IMR-90 (cell line): ENCODE results near the gene VPS13A. TPM values are rescaled to one million over a fixed set of nuclear protein-coding genes. Genes with fewer than 3 reads are reported as not detected.

ENCODE experiments used
- ATAC-seq: fragments of 200-7000 bp; cut with Tn5 transposase; 2 replicates; pipeline ENCODE4 v1.9.1; 2020; ENCODE audit warnings: low read depth, mild to moderate bottlenecking, moderate library complexity
- BruUV-seq: library from RNA; stranded (reverse); fragments of 400-500 nt; replicated peaks from 2 replicates; lab custom pipeline; 2021; lab: Mats Ljungman, UMichigan
- CTCF ChIA-PET: fragments of 300-600 bp; formaldehyde crosslinking; extraction: SDS; loops from one replicate; lab custom pipeline; 2021; ENCODE audit warnings: antibody characterized with exemption; lab: Yijun Ruan, JAX
- POLR2A ChIA-PET: fragments of 300-600 bp; sonication (Branson Sonifier 250); formaldehyde crosslinking; loops from one replicate; lab custom pipeline; 2022; ENCODE audit warnings: antibody characterized with exemption; ENCODE audit not compliant: unreplicated experiment; lab: Charles Lee
- DNase-seq: peaks from one replicate; pipeline ENCODE4 v3.0.0; 2013
- H2AFZ ChIP-seq: replicated peaks from 2 replicates; pipeline ENCODE3; 2013; ENCODE audit warnings: low read length, mild to moderate bottlenecking; ENCODE audit not compliant: poor library complexity
- H2AK5ac ChIP-seq: 2 replicates; pipeline ENCODE4 v1.6.1; 2013; ENCODE audit warnings: low read depth, low read length, inconsistent platforms
- H2AK9ac ChIP-seq: replicated peaks from 2 replicates; pipeline ENCODE3; 2013; ENCODE audit warnings: mild to moderate bottlenecking, low read depth, low read length, moderate library complexity; ENCODE audit not compliant: poor library complexity
- H2BK120ac ChIP-seq: 2 replicates; pipeline ENCODE4 v1.6.1; 2013; ENCODE audit warnings: low read depth, low read length, inconsistent platforms
- H2BK15ac ChIP-seq: 3 replicates; pipeline ENCODE4 v1.6.1; 2013; ENCODE audit warnings: low read depth, low read length, inconsistent platforms
- H2BK20ac ChIP-seq: 2 replicates; pipeline ENCODE4 v1.6.1; 2013; ENCODE audit warnings: low read depth, mild to moderate bottlenecking, inconsistent platforms, low read length, moderate library complexity
- H2BK5ac ChIP-seq: 2 replicates; pipeline ENCODE4 v1.6.1; 2013; ENCODE audit warnings: mild to moderate bottlenecking, low read depth, low read length, inconsistent platforms; ENCODE audit not compliant: poor library complexity, severe bottlenecking
- H3K14ac ChIP-seq: replicated peaks from 2 replicates; pipeline ENCODE4 v1.6.1; 2013; ENCODE audit warnings: low read depth, low read length, inconsistent platforms
- H3K18ac ChIP-seq: 2 replicates; pipeline ENCODE4 v1.6.1; 2013; ENCODE audit warnings: low read depth, low read length, control low read depth
- H3K23ac ChIP-seq: 2 replicates; pipeline ENCODE4 v1.6.1; 2013; ENCODE audit warnings: low read depth, low read length, inconsistent platforms
- H3K27ac ChIP-seq: 2 replicates; pipeline ENCODE4 v1.5.1; 2013; ENCODE audit warnings: mild to moderate bottlenecking, control low read depth, low read length; ENCODE audit not compliant: insufficient read depth
- H3K27me3 ChIP-seq: 2 replicates; pipeline ENCODE4 v1.6.1; 2013; ENCODE audit warnings: low read length; ENCODE audit not compliant: control insufficient read depth, insufficient read depth
- H3K36me3 ChIP-seq: 2 replicates; pipeline ENCODE4 v1.6.1; 2013; ENCODE audit warnings: low read length, mixed read lengths; ENCODE audit not compliant: control insufficient read depth, insufficient read depth
- H3K4ac ChIP-seq: 2 replicates; pipeline ENCODE4 v1.6.1; 2013; ENCODE audit warnings: low read depth, low read length, inconsistent platforms
- H3K4me1 ChIP-seq: 2 replicates; pipeline ENCODE4 v1.6.1; 2013; ENCODE audit warnings: low read length, mixed read lengths; ENCODE audit not compliant: control insufficient read depth, insufficient read depth
- H3K4me2 ChIP-seq: 2 replicates; pipeline ENCODE4 v1.6.1; 2013; ENCODE audit warnings: low read depth, mild to moderate bottlenecking, control low read depth, low read length, moderate library complexity
- H3K4me3 ChIP-seq: 2 replicates; pipeline ENCODE4 v1.5.1; 2013; ENCODE audit warnings: low read depth, mild to moderate bottlenecking, control low read depth, low read length, moderate library complexity; ENCODE audit not compliant: insufficient read depth
- H3K56ac ChIP-seq: 2 replicates; pipeline ENCODE4 v1.6.1; 2013; ENCODE audit warnings: low read length, inconsistent platforms; ENCODE audit not compliant: insufficient read depth; ENCODE audit errors: extremely low read depth
- H3K79me1 ChIP-seq, 2 experiments: 2 replicates each; pipeline ENCODE4 v1.6.1; 2013; ENCODE audit warnings: low read length in 2 of 2, inconsistent platforms in 1 of 2, low read depth in 1 of 2
- H3K9ac ChIP-seq: 2 replicates; pipeline ENCODE4 v1.6.1; 2013; ENCODE audit warnings: low read depth, low read length, control low read depth
- H3K9me1 ChIP-seq: 2 replicates; pipeline ENCODE4 v1.6.1; 2013; ENCODE audit warnings: low read length, inconsistent platforms; ENCODE audit not compliant: insufficient read depth
- H3K9me3 ChIP-seq: 2 replicates; pipeline ENCODE4 v1.6.1; 2013; ENCODE audit warnings: low read length; ENCODE audit not compliant: control insufficient read depth, insufficient read depth
- H4K20me1 ChIP-seq: 2 replicates; pipeline ENCODE4 v1.6.1; 2013; ENCODE audit warnings: low read length, inconsistent platforms; ENCODE audit not compliant: insufficient read depth
- H4K5ac ChIP-seq: 2 replicates; pipeline ENCODE4 v1.6.1; 2013; ENCODE audit warnings: mild to moderate bottlenecking, low read depth, low read length, control low read depth
- H4K8ac ChIP-seq, 2 experiments: 2 replicates each; pipeline ENCODE4 v1.6.1; 2013; ENCODE audit warnings: low read depth in 2 of 2, low read length in 2 of 2, control low read depth in 1 of 2, inconsistent platforms in 1 of 2
- H4K91ac ChIP-seq: 2 replicates; pipeline ENCODE4 v1.6.1; 2013; ENCODE audit warnings: low read depth, low read length, inconsistent platforms; ENCODE audit not compliant: insufficient read depth
- BHLHE40 ChIP-seq: fragments of 150-350 bp; IDR thresholded peaks from 2 replicates; pipeline ENCODE4 v1.6.1; 2016; ENCODE audit warnings: mild to moderate bottlenecking, low read depth, low read length
- CEBPB ChIP-seq: IDR thresholded peaks from 2 replicates; pipeline ENCODE4 v1.6.1; 2012; ENCODE audit warnings: low read depth, low read length, improper control_type of control experiment
- MXI1 ChIP-seq: IDR thresholded peaks from 2 replicates; pipeline ENCODE4 v1.6.1; 2012; ENCODE audit warnings: low read depth, mild to moderate bottlenecking, low read length, moderate library complexity, borderline replicate concordance
- NFE2L2 ChIP-seq: fragments of 150-350 bp; IDR thresholded peaks from 2 replicates; pipeline ENCODE4 v1.6.1; 2016; ENCODE audit warnings: low read depth, mild to moderate bottlenecking, low read length
- RAD21 ChIP-seq: IDR thresholded peaks from 2 replicates; pipeline ENCODE4 v1.6.1; 2012; ENCODE audit warnings: low read length, improper control_type of control experiment
- RCOR1 ChIP-seq: IDR thresholded peaks from 2 replicates; pipeline ENCODE4 v1.6.1; 2012; ENCODE audit warnings: mild to moderate bottlenecking, low read length, improper control_type of control experiment; ENCODE audit not compliant: insufficient replicate concordance
- SMC3 ChIP-seq: fragments of 150-350 bp; IDR thresholded peaks from 2 replicates; pipeline ENCODE4 v1.6.1; 2016; ENCODE audit warnings: low read depth, mild to moderate bottlenecking, antibody characterized with exemption, low read length, moderate library complexity
- USF2 ChIP-seq: fragments of 150-350 bp; IDR thresholded peaks from 2 replicates; pipeline ENCODE4 v1.6.1; 2017; ENCODE audit warnings: mild to moderate bottlenecking, antibody characterized with exemption, low read length, low read depth
- WGBS, 2 experiments: methylation state at CpG; one replicate each; pipeline versions ENCODE4 v1.1.5 to v1.1.7; 2013; ENCODE audit warnings: missing lambda C conversion rate in 2 of 2; ENCODE audit not compliant: insufficient read length in 1 of 2; ENCODE audit errors: extremely low coverage in 2 of 2; 5-methylcytosine and 5-hydroxymethylcytosine counted together
- dilution Hi-C: fragments of 300-500 bp; cut with HindIII; formaldehyde crosslinking; loops from one replicate; pipeline ENCODE4 v1.14.3; 2018; ENCODE audit warnings: low sequenced_read_pairs; ENCODE audit not compliant: unreplicated experiment
- in situ Hi-C: fragments of 300-500 bp; cut with MboI; formaldehyde crosslinking; loops from 3 replicates; pipeline ENCODE4 v1.14.3; 2019; ENCODE audit warnings: low sequenced_read_pairs, inconsistent platforms, mixed read lengths
- intact Hi-C: fragments of 100-400 bp; cut with micrococcal nuclease; formaldehyde crosslinking; loops from 2 replicates; pipeline ENCODE4 v1.10.0; 2022
- polyA plus RNA-seq, 3 experiments: library from polyadenylated mRNA; depleted of rRNA; stranded (reverse); fragments of >200 nt; gene quantifications; 2 replicates each; pipeline ENCODE4 v1.2.3, GENCODE V29; 2012; ENCODE audit warnings: low replicate concordance in 1 of 3
- total RNA-seq: library from RNA; depleted of rRNA; stranded (reverse); fragments of >200 nt; gene quantifications from 2 replicates; pipeline ENCODE4 v1.2.3, GENCODE V29; 2012

The VPS13A gene
- total and polyA plus RNA-seq, 2 of the 4 experiments (the other 2 are of a cell fraction), result 10.4 to 26.5 TPM

GRCh38 chr9:77158772-77159513, 18.4 kb upstream of the VPS13A start:
- H3K23ac ChIP-seq, result no peak overlapping the region
- H2BK120ac ChIP-seq, result no peak overlapping the region
- no TSS peak for BruUV-seq
- H2BK15ac ChIP-seq, result no peak overlapping the region
- no peak overlapping the region for H3K27ac ChIP-seq
- H3K4ac ChIP-seq, result no peak overlapping the region
- CTCF ChIA-PET, result interaction anchor here (0.6 to 1.2 kb wide), 2 partner anchors 9 to 113 kb away, joined by 3 to 4 read pairs; no protein-coding TSS in a partner anchor
- no peak overlapping the region for H3K4me3 ChIP-seq
- no peak overlapping the region for H3K18ac ChIP-seq
- no peak overlapping the region for H4K8ac ChIP-seq
- H3K56ac ChIP-seq, result no peak overlapping the region
- in situ Hi-C loops, result loop anchor here (25.0 kb wide), 1 partner anchor 347 kb away; no protein-coding TSS in a partner anchor
- no peak overlapping the region for H2AK9ac ChIP-seq
- H3K27me3 ChIP-seq, result no peaks in the 10 kb centered on the region; the same call in 1 of the 2 replicates
- no peaks in the 10 kb centered on the region for H3K36me3 ChIP-seq
- no peak overlapping the region for H2AK5ac ChIP-seq
- no peaks in the 10 kb centered on the region for H3K9me1 ChIP-seq
- no peaks in the 10 kb centered on the region for H3K9me3 ChIP-seq
- no peaks in the 10 kb centered on the region for H4K20me1 ChIP-seq
- no peak overlapping the region for H2BK20ac ChIP-seq
- peaks cover 2% of the 10 kb centered on the region; the same call in 1 of the 2 replicates for H3K4me1 ChIP-seq
- ATAC-seq (peak; percentile 32), DNase-seq (peak; percentile 45)
- intact Hi-C loops, result no loop called here
- 0 out of 2 replicates have a peak overlapping the region, but pooled peaks have one; percentile 36 for H3K4me2 ChIP-seq
- dilution Hi-C loops, result no loop called here
- H3K14ac ChIP-seq, result no peak overlapping the region
- H2BK5ac ChIP-seq, result no peak overlapping the region
- POLR2A ChIA-PET, result no interaction called here
- H2AFZ ChIP-seq, result no peak overlapping the region
- no peak for TF ChIP-seq SMC3
- no peak for TF ChIP-seq RAD21
- TF ChIP-seq NFE2L2, result no peak
- TF ChIP-seq MXI1, result no peak
- no peak for TF ChIP-seq USF2
- TF ChIP-seq RCOR1, result no peak
- peak; percentile 1; the same call in 1 of the 2 replicates for TF ChIP-seq CEBPB
- TF ChIP-seq BHLHE40, result no peak
- H4K91ac ChIP-seq, result no peak overlapping the region
- WGBS, 2 experiments, result 90% methylated on average over 3 of the region's 6 CpGs; no CpG with 5 or more reads in 1 of the 2 experiments
- H3K9ac ChIP-seq, result no peak overlapping the region
- no peaks in the 10 kb centered on the region for H3K79me1 ChIP-seq
- H4K5ac ChIP-seq, result no peak overlapping the region
